ENCODE results near the gene TMEM125.

DNA sequence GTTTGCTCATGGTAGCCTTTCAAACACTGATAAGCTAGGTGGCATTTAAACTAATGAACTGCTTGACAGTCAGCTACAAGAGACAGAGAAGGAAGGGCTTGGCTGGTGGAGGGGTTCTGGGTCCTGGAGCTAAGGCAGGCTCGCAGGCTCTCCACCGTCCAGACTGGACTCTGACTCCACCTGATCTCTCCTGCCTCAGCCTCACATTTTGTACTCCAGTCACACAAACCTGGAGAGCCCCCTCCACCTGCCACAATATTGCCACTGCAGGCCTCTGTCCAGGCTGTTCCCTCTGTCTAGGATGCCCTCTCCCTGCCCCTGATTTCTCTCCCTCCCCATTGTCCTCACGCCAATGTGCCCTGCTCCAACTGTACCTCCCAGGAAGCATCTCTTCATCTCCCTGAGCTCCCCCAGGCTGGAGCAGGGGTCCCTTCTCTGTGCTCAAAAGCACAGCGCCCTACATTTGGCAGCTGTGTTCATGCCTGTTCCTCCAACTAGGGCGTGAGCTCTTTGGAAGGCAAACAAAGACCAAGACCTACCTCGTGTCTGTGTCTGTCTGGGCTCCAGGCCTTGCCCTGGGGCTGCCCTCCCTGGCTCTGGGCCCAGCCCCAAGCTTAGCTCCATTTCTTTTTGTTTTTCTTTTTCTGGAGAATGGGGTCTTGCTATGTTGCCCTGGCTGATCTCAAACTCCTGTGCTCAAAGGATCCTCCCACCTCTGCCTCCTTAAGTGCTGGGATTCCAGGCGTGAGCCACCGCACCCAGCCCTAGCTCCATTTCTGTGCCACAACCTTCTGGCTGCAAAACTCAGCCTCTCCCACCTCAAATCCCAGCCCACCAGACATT lies 33.9 kb downstream of the TMEM125 start:
- TF ChIP-seq, protein P1, sequence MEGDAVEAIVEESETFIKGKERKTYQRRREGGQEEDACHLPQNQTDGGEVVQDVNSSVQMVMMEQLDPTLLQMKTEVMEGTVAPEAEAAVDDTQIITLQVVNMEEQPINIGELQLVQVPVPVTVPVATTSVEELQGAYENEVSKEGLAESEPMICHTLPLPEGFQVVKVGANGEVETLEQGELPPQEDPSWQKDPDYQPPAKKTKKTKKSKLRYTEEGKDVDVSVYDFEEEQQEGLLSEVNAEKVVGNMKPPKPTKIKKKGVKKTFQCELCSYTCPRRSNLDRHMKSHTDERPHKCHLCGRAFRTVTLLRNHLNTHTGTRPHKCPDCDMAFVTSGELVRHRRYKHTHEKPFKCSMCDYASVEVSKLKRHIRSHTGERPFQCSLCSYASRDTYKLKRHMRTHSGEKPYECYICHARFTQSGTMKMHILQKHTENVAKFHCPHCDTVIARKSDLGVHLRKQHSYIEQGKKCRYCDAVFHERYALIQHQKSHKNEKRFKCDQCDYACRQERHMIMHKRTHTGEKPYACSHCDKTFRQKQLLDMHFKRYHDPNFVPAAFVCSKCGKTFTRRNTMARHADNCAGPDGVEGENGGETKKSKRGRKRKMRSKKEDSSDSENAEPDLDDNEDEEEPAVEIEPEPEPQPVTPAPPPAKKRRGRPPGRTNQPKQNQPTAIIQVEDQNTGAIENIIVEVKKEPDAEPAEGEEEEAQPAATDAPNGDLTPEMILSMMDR (IDR thresholded peaks at IDR 0.05): no peak
- no peak for TF ChIP-seq POLR2AphosphoS5 (IDR thresholded peaks at IDR 0.05)
- no peak for TF ChIP-seq POLR2A (IDR thresholded peaks at IDR 0.05)

Data from prostate gland (tissue), 2 donors.